Activated CD4-positive, alpha-beta T cell treated with anti-CD3 and anti-CD28 coated beads, Interleukin-2, amount 10 ng/mL, durations not matched to agents 24 days and 14 days (primary cell): ENCODE measurements around the gene CTU1. TPM values are rescaled to one million over a fixed set of nuclear protein-coding genes. Genes with fewer than 3 reads are reported as not detected.

ENCODE experiments used
- DNase-seq: peaks from one replicate; pipeline ENCODE4 v3.0.0; 2022
- H3K27ac Mint-ChIP-seq: one replicate; pipeline ENCODE4 v1.8.0; 2022; ENCODE audit warnings: mild to moderate bottlenecking, mixed read lengths
- H3K27me3 Mint-ChIP-seq: one replicate; pipeline ENCODE4 v1.8.0; 2022; ENCODE audit warnings: mixed read lengths
- H3K36me3 Mint-ChIP-seq: one replicate; pipeline ENCODE4 v1.8.0; 2022; ENCODE audit warnings: low read depth, mild to moderate bottlenecking, mixed read lengths
- H3K4me1 Mint-ChIP-seq: one replicate; pipeline ENCODE4 v1.8.0; 2021; ENCODE audit warnings: mixed read lengths
- H3K4me3 Mint-ChIP-seq: one replicate; pipeline ENCODE4 v1.8.0; 2022; ENCODE audit warnings: mild to moderate bottlenecking, moderate library complexity, mixed read lengths
- H3K9me3 Mint-ChIP-seq: one replicate; pipeline ENCODE4 v1.8.0; 2021; ENCODE audit warnings: mixed read lengths
- intact Hi-C: fragments of 100-400 bp; cut with micrococcal nuclease; formaldehyde crosslinking; loops from one replicate; pipeline ENCODE4 v1.15.1; 2023
- total RNA-seq: library from RNA; stranded (reverse); gene quantifications from 2 replicates; pipeline ENCODE4 v1.2.3, GENCODE V29; 2022

The CTU1 gene
- total RNA-seq, 1 donor from 2014 or later = 12.8 TPM

DNA sequence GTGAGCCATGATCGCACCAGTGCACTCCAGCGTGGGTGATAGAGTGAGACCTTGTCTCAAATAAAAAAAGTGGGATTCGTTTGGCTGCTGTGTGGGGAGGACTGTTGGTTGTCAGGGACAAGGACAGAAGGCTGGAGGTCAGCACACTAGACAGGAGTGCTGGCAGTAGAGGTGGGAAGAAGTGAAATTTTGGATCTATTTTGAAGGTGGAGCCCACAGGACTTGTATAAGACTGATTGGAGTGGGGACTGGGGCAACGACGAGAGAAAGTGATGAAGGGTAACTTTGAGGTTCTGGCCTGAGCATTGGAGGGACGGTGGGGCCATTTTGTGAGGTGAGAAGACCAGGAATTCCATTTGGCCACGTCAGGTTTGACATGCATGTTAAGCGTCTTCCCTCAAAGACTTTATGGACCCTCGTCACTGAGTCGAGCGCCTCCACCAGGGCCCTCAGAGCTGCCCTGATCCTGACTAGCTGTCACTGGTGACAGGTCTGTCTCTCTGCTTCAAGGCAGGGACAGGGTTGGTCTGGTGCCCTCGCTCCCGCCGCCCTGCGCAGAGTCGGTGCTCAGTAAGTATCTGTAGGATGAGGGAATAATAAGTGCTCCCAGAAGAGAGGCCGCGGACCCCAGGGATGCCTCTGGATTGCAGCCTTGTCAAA lies 673 bp downstream of the CTU1 start:
- H3K36me3 Mint-ChIP-seq = peaks cover 27% of the 10 kb centered on the region
- H3K4me1 Mint-ChIP-seq = peaks cover 26% of the 10 kb centered on the region
- H3K27ac Mint-ChIP-seq = peak overlapping the region; percentile 93
- intact Hi-C loops = loop anchor here (1.0 to 10.0 kb wide), 5 partner anchors 260 to 596 kb away; partner anchors contain the start of genes CLDND2, ETFB and JOSD2
- DNase-seq = peak; percentile 76
- H3K9me3 Mint-ChIP-seq = no peaks in the 10 kb centered on the region
- H3K4me3 Mint-ChIP-seq = peak overlapping the region; percentile 87
- H3K27me3 Mint-ChIP-seq = no peaks in the 10 kb centered on the region

DNA sequence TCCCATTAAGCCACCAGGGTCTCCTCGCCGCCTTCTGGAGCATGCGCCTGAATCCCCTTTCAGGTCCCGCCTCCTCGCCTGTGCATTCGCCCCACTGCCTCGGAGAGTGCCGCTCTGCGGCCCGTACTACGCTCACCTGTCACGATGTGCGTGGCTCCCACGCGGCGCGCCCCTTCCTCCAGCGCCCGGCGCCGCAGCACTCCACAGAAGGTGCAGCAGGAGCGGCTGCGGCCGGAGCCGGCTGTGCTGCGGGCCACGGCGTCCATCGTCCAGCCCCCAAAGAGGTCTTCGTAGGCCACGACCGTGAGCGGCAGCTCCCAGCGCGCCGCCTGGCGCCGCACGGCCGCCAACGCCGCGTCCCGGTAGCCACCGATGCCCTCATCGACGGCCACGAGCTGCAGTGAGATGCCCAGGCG lies 4.3 kb downstream of the CTU1 start:
- H3K36me3 Mint-ChIP-seq = peaks cover 39% of the 10 kb centered on the region
- intact Hi-C loops = loop anchor here (10.0 kb wide), 1 partner anchor 299 kb away; no protein-coding TSS in a partner anchor
- no peaks in the 10 kb centered on the region for H3K9me3 Mint-ChIP-seq
- no peak for DNase-seq
- H3K4me3 Mint-ChIP-seq = no peak overlapping the region
- H3K27me3 Mint-ChIP-seq = no peaks in the 10 kb centered on the region
- H3K4me1 Mint-ChIP-seq = peaks cover 39% of the 10 kb centered on the region
- no peak overlapping the region for H3K27ac Mint-ChIP-seq

DNA sequence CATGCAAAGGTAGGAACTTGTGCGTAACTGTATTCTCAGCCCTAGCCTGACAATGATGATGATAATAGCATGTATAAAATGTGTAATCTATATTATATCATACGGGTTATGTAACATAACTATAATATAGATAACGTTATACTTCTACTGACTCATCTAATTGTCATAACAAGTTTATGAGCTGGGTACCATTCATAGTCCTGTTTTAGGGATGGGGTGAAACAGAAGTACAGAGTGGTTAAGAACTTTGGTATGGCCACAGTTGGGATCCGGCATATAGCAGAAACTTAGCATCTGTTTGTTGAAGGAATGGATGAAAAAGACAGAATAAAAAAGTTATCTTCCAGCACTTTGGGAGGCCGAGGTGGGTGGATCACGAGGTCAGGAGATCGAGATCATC lies 5.2 kb downstream of the CTU1 start:
- no peaks in the 10 kb centered on the region for H3K9me3 Mint-ChIP-seq
- H3K27ac Mint-ChIP-seq = no peak overlapping the region
- H3K27me3 Mint-ChIP-seq = no peaks in the 10 kb centered on the region
- no peak overlapping the region for H3K4me3 Mint-ChIP-seq
- peaks cover 39% of the 10 kb centered on the region for H3K36me3 Mint-ChIP-seq
- intact Hi-C loops = loop anchor here (10.0 kb wide), 1 partner anchor 298 kb away; no protein-coding TSS in a partner anchor
- H3K4me1 Mint-ChIP-seq = peaks cover 35% of the 10 kb centered on the region
- no peak for DNase-seq

DNA sequence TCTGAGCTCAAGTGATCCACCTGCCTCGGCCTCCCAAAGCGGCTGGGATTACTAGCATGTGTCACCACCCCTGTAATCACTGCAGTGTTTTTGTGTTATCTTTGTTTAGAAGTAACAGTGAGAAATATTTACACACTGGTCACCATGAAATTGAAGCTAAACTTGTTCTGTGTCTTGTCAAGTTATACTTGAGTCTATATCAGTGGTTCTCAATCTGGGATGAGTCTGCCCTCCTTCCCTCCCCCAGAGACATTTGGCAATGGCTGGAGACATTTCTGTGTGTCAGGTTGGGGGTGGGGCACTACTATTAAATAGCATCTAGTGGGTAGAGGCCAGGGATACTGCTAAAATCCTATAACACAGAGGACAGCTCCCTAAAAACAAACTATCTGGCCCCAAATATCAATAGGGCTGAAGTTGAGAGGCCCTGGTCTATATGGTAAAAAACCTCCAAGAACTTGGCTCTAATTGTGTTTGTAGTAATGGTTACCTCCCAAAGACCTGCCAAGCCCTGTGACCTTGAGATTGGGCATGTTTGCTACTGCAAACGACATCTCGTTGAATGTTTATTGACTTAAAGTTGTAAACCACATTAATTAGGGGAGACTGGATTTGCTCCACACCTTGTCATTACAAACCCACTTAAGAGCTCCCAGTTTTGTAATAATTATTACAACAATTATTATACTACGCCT lies 6.9 kb downstream of the CTU1 start:
- H3K36me3 Mint-ChIP-seq = peaks cover 49% of the 10 kb centered on the region
- no peak for DNase-seq
- intact Hi-C loops = loop anchor here (10.0 kb wide), 1 partner anchor 297 kb away; no protein-coding TSS in a partner anchor
- peaks cover 35% of the 10 kb centered on the region for H3K4me1 Mint-ChIP-seq
- no peak overlapping the region for H3K4me3 Mint-ChIP-seq
- H3K27me3 Mint-ChIP-seq = no peaks in the 10 kb centered on the region
- no peaks in the 10 kb centered on the region for H3K9me3 Mint-ChIP-seq
- no peak overlapping the region for H3K27ac Mint-ChIP-seq

DNA sequence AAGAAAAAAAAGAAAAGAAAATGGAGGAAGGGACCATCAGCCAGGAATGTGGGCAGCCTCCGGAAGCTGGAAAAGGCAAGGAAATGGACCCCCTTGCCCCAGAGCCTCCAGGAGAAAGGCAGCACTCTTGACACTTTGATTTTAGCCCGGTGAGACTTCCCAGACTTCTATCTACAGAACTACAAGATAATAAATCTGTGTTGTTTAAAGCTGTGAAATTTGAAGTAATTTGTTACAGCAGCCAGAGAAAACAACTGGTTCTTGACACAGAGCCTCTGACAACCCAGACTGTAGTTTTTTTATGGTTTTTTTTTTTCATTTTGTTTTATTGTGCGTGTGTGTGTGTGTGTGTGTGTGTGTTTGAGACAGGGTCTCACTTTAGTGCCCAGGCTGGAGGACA lies 7.6 kb downstream of the CTU1 start:
- DNase-seq = no peak
- no peak overlapping the region for H3K4me3 Mint-ChIP-seq
- H3K27ac Mint-ChIP-seq = no peak overlapping the region
- peaks cover 31% of the 10 kb centered on the region for H3K4me1 Mint-ChIP-seq
- no peaks in the 10 kb centered on the region for H3K27me3 Mint-ChIP-seq
- peaks cover 47% of the 10 kb centered on the region for H3K36me3 Mint-ChIP-seq
- intact Hi-C loops = loop anchor here (10.0 kb wide), 1 partner anchor 296 kb away; no protein-coding TSS in a partner anchor
- no peaks in the 10 kb centered on the region for H3K9me3 Mint-ChIP-seq

DNA sequence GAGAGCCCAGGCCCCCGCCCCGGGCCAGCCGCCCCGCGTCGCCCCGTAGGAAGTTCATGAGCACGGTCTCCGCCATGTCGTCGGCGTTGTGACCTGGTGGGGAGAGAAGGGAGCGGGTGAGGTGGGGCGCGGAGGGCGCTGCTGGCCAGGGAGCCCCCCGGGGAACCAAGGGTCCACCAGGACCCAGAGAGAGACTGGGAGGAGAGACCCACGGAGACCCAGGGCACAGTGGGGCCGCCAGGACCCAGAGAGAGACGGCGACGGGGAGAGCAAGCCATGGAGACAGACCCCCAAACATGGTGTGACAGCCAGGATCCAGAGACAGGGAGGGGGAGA lies 9.2 kb downstream of the CTU1 start:
- no peak overlapping the region for H3K4me3 Mint-ChIP-seq
- no peaks in the 10 kb centered on the region for H3K27me3 Mint-ChIP-seq
- no peak overlapping the region for H3K27ac Mint-ChIP-seq
- H3K9me3 Mint-ChIP-seq = no peaks in the 10 kb centered on the region
- intact Hi-C loops = loop anchor here (5.0 kb wide), 1 partner anchor 172 kb away; no protein-coding TSS in a partner anchor
- peaks cover 24% of the 10 kb centered on the region for H3K4me1 Mint-ChIP-seq
- peaks cover 40% of the 10 kb centered on the region for H3K36me3 Mint-ChIP-seq
- no peak for DNase-seq

DNA sequence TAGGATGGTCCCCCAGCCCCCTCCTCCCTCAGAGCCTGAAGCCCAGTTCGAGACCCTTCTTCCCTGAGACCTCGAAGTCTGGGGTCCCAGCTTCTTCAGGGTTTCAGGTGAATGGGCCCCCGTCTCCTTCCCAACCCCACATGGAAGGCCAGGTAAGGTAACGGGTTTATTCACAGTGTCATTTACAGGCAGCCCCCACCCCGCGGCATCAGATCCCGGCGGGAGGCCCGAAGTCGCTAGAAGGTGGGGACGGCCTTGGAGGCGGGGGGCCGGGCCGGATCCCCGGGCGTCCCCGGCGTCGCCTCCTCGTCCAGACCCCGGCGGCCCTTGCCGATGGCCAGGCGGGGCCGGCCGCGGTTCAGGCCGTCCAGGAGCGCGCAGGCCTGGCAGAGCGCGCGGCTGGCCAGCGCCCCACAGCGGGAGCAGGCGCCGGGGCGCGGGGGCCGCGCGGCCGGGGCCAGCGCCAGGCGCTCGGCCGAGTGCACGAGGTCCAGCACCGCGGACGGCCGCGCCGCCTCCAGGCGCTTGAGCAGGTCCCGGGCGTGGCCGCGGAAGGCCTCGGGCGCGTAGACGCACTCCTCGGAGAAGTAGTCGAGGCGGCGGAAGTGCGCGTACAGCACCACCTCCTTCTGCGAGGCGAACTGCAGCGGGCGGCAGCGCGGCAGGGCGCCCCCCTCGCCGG lies 9.7 kb downstream of the CTU1 start:
- DNase-seq = peak; percentile 77
- H3K27me3 Mint-ChIP-seq = no peaks in the 10 kb centered on the region
- peaks cover 37% of the 10 kb centered on the region for H3K36me3 Mint-ChIP-seq
- H3K9me3 Mint-ChIP-seq = no peaks in the 10 kb centered on the region
- H3K4me1 Mint-ChIP-seq = peaks cover 24% of the 10 kb centered on the region
- peak overlapping the region; percentile 12 for H3K4me3 Mint-ChIP-seq
- intact Hi-C loops = loop anchor here (5.0 kb wide), 1 partner anchor 171 kb away; no protein-coding TSS in a partner anchor
- no peak overlapping the region for H3K27ac Mint-ChIP-seq

DNA sequence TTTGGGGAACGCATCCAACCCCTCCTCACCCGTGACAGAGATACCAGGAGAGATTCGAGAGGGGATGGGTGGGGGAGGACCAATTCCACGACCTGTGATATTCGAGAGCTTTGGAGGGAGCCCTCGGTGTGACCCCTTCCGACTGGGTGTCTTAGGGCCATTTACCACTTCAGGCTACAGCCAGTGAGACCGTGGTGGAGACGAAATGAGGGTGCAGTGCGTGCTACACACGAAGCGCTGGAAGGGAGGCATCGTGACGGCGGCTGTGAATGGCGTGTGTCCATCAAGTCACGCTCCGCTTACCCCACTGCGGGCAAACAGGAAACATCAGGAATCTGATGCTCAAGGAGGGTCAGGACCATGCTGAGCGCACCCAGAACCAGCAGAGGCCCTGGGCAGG lies 10.4 kb downstream of the CTU1 start:
- intact Hi-C loops = loop anchor here (5.0 kb wide), 1 partner anchor 170 kb away; no protein-coding TSS in a partner anchor
- DNase-seq = no peak
- no peaks in the 10 kb centered on the region for H3K9me3 Mint-ChIP-seq

DNA sequence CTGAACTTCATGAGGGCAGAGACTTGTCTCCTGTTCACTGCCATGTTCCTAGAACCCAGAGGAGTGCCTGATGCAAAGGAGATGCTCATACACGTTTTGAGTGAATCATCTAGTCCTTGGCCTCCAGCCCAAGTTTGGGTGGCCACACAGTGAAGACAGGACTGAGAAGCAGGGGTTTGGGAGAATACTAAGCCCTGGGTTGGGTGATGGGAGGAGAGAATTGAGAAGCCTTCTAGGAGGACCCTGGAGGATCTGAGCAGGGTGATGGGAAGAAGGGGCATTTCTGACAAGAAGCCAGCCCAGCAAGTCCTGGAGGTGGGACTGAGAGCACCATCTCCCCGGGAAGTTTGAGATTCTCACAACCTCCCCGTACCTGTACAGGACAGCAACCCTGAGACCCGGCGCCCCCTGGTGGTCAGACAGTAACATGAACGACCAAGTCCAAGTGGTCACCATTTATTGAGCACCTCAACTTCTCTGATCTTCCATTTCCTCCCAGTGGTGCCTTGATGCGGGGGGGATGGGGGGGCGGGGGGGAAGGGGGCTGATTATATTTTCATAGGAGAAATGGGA lies 11.0 kb downstream of the CTU1 start:
- Mint-ChIP-seq H3K27ac (no peak overlapping the region), H3K4me3 (no peak overlapping the region), H3K27me3 (no peaks in the 10 kb centered on the region), H3K9me3 (no peaks in the 10 kb centered on the region), H3K36me3 (peaks cover 26% of the 10 kb centered on the region), H3K4me1 (peaks cover 20% of the 10 kb centered on the region)
- intact Hi-C loops = loop anchor here (5.0 kb wide), 1 partner anchor 170 kb away; no protein-coding TSS in a partner anchor
- peak; percentile 87 for DNase-seq

More for the DNA sequence above, 10.4 kb downstream of the CTU1 start:
- H3K36me3 Mint-ChIP-seq = peaks cover 31% of the 10 kb centered on the region
- peaks cover 24% of the 10 kb centered on the region for H3K4me1 Mint-ChIP-seq
- H3K27me3 Mint-ChIP-seq = no peaks in the 10 kb centered on the region
- H3K27ac Mint-ChIP-seq = no peak overlapping the region
- H3K4me3 Mint-ChIP-seq = peak overlapping the region; percentile 12

DNA sequence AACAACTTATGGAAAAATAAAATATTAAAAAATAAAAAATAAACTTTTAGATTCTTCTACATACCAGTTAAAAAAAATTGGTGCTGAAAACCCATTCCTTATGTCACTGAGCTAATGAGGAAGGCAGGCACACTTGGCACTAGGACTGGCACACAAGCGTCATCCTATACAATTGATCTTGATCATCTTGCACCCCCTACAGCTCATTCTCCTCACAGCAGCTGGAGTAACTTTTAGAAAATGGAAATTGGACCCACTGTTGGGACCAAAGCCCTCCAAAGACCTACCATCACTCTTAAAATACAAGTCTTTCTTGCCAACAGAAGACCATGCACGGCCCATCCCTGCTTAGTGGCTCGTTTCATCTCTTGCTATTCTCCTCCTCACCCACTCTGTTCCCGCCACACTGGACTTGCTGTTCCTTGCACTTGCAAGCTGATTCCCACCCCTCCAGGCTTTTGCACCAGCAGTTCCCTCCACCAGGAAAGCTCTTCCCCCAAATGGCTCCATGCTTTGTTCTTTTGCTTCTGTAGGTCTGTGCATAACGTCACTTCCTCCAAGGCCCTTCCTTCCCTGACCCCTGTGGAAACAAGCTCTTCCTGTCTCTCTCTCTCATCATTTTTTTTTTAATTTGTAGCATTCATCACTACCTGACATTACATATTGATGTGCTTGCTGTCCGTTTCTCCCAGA lies 11.6 kb downstream of the CTU1 start:
- Mint-ChIP-seq H3K4me1 (peaks cover 18% of the 10 kb centered on the region), H3K27me3 (no peaks in the 10 kb centered on the region), H3K27ac (no peak overlapping the region), H3K4me3 (no peak overlapping the region), H3K36me3 (peaks cover 21% of the 10 kb centered on the region), H3K9me3 (no peaks in the 10 kb centered on the region)
- intact Hi-C loops = loop anchor here (5.0 kb wide), 1 partner anchor 169 kb away; no protein-coding TSS in a partner anchor
- no peak for DNase-seq

DNA sequence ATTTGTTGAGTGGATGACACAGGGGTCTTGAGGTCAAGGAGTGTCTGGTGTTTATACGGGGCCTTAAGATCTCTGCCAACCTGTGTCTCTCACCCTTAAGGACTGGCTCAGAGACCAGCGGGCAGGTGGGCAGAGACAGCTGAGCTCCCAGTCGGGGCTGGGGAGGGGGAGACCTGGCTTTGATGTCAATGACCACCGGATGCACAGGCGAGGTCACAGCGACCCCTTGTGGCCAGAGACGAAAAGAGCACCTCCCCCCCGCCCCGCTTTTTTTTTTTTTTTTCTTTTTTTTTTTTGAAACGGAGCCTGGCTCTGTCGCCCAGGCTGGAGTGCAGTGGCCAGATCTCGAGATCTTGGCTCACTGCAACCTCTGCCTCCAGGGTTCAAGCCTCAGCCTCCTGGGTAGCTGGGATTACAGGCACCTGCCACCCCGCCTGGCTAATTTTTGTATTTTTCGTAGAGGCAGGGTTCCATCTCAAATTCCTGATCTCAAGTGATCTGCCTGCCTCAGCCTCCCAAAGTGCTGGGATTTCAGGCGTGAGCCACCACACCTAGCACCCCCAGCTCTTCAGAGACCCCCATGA lies 13.4 kb downstream of the CTU1 start:
- intact Hi-C loops = loop anchor here (5.0 kb wide), 2 partner anchors 72 to 167 kb away; no protein-coding TSS in a partner anchor
- peak; percentile 76 for DNase-seq
- Mint-ChIP-seq H3K36me3 (peaks cover 19% of the 10 kb centered on the region), H3K27ac (no peak overlapping the region), H3K4me3 (no peak overlapping the region), H3K9me3 (no peaks in the 10 kb centered on the region), H3K4me1 (peaks cover 14% of the 10 kb centered on the region), H3K27me3 (no peaks in the 10 kb centered on the region)

DNA sequence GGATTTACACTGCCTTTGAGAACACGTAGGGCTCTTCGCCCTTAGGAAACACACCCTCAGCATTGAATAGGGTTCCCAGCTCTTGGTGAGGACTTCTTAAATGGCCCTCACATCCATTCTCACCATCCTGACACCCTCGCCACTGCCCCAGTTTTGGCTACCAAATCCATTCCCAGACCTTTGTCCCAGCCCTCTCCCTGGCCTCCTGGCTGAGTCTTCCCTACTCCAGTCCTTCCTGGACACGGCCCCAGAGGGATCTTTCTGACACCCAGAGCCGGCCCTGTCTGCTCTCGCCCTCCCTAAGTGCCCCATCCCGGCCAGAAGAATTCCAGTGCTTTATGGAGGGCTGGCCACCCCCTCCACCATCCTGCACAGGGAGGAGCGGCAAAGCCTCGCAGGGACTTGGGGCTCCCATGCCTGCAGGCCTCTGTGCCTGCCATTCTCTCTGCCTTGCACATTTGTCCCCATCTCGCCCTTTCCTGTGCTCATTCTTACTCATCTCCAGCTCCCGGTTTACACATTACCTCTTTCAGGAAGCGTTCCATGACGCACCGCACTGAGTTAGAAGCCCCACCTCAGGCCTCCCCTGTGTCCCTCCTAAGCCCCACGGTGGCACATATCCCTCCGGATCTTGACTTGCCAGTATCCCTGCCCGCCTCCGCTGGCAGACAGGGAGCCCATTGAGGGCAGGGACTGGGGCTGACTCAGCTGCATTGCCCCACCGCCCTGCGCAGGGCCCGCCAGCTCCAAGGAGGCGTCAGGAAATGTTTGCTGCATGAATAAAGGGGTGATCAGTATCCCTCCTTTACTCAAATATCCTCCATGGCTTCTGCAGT lies 14.5 kb downstream of the CTU1 start:
- peaks cover 16% of the 10 kb centered on the region for H3K36me3 Mint-ChIP-seq
- H3K9me3 Mint-ChIP-seq = no peaks in the 10 kb centered on the region
- no peak for DNase-seq
- H3K4me1 Mint-ChIP-seq = peaks cover 9% of the 10 kb centered on the region
- no peak overlapping the region for H3K27ac Mint-ChIP-seq
- H3K4me3 Mint-ChIP-seq = no peak overlapping the region
- intact Hi-C loops = loop anchor here (5.0 kb wide), 1 partner anchor 71 kb away; no protein-coding TSS in a partner anchor
- H3K27me3 Mint-ChIP-seq = no peaks in the 10 kb centered on the region
